GM21367 (cell line): ENCODE results near the gene HPCAL1.
A peak's percentile ranks its signal among the peaks of the same experiment; 100 is the strongest.
"Not testable (repeated sequence)": the region's sequence is repeated elsewhere in the genome, so short reads cannot be mapped to it uniquely, and the experiment has no call there.

Experiments used
- ATAC-seq: cut with Tn5 transposase; IDR thresholded peaks from one replicate; pipeline ENCODE4 v1.9.1; 2021; ENCODE audit not compliant: unreplicated experiment

HPCAL1 gene

GRCh38 chr2:10435820-10436204 lies 133.1 kb downstream of the HPCAL1 start:
- no peak for ATAC-seq

- no peak for ATAC-seq
Measured at GRCh38 chr2:10436583-10437110, 133.9 kb downstream of the HPCAL1 start.

- ATAC-seq: no peak
Measured at GRCh38 chr2:10437806-10438205, 135.1 kb downstream of the HPCAL1 start.

GRCh38 chr2:10438688-10439087 lies 136.0 kb downstream of the HPCAL1 start:
- no peak for ATAC-seq

DNA sequence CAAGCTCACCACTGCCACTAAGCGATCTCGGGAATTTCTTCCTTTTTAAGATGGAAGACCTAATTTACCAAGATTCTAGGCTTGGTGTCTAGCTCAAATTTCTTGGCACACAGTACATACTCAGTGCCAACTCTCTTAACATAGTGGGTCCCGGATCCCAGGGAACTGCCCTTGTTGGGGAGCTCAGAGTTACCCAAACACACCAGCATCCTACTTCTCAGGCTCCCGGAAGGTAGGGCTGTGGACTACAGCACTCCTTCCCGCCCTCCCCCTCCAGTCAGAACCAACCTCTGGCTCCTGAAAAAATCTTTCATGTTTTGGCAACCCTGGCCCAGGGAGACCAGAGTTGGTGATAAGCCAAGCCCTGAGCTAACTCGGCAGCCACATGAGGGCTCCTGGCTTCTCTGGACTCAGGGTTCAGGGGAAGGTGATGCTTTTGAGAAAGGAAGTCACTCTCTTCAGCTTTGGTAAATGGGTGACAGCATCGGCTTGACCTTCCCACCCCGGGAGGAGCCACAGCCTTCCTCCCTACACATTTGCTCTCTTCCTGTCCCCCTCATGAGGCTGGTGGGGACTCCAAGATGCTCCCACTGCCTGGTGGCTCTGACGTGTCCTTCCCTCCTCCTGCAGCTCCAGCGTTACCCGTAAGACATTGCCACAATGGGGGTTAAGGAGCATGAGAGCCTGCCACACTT lies 136.6 kb downstream of the HPCAL1 start:
- no peak for ATAC-seq

- ATAC-seq: no peak
Measured at GRCh38 chr2:10439971-10440370, 137.3 kb downstream of the HPCAL1 start.

GRCh38 chr2:10440736-10441135 lies 138.0 kb downstream of the HPCAL1 start:
- no peak for ATAC-seq

DNA sequence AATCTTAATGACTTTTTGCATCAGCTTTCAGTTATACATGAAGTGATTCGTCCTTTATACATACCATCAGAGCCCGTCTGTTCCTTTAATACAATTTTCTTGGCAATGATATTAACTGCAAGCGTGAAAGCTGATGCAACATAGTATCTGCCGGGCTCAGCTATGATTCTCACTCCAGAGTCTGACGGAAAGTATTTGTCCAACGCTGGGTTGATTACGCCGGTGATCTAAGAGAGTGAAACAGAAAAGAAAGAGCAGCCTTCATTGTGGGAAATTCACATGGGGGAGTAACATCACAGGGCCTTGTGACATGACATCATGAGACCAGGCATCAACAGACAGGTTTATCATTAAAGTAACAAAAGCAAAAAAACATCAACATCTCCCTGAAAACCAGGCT lies 139.2 kb downstream of the HPCAL1 start:
- no peak for ATAC-seq

- ATAC-seq: not testable (repeated sequence)
Measured at GRCh38 chr2:10442469-10443126, 139.9 kb downstream of the HPCAL1 start.

GRCh38 chr2:10444463-10444862 lies 141.8 kb downstream of the HPCAL1 start:
- ATAC-seq: no peak

- no peak for ATAC-seq
Measured at GRCh38 chr2:10446631-10447030, 143.9 kb downstream of the HPCAL1 start.

DNA sequence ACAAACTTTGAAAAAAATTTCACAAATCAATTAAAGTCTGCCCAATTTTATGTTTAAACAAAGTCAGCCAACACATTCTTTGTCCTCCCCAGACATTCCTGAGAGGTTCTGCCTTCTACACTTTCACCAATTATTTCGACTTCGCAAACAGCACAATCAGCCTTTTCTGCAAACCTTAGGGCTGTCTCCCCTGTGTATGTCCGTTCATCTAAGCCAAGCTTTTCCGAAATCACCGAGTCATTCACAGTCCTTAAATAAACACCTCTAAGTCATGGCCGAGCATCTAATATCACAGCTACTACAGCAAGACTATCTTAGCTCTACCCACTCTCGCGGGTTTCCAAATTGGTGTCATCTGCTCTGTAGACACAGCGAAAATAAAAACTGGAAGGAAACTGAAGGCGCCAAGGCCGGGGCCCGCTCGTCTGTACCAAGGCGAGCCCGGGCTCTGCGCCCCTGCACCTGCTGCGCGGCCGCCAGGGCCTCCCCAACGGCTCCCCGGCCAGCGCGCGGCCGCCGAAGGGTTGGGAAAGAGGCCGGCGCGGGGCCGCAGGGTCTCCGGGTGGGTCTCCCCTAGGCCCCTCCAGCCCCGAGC lies 144.7 kb downstream of the HPCAL1 start:
- ATAC-seq: peak; percentile 23

GRCh38 chr2:10447895-10448575 lies 145.3 kb downstream of the HPCAL1 start, which contains the start of gene ODC1:
Gene ODC1 (minus strand): TSS chr2:10448327. CDS start chr2:10445032, 3,295 bp downstream.
- peak; percentile 49 for ATAC-seq

DNA sequence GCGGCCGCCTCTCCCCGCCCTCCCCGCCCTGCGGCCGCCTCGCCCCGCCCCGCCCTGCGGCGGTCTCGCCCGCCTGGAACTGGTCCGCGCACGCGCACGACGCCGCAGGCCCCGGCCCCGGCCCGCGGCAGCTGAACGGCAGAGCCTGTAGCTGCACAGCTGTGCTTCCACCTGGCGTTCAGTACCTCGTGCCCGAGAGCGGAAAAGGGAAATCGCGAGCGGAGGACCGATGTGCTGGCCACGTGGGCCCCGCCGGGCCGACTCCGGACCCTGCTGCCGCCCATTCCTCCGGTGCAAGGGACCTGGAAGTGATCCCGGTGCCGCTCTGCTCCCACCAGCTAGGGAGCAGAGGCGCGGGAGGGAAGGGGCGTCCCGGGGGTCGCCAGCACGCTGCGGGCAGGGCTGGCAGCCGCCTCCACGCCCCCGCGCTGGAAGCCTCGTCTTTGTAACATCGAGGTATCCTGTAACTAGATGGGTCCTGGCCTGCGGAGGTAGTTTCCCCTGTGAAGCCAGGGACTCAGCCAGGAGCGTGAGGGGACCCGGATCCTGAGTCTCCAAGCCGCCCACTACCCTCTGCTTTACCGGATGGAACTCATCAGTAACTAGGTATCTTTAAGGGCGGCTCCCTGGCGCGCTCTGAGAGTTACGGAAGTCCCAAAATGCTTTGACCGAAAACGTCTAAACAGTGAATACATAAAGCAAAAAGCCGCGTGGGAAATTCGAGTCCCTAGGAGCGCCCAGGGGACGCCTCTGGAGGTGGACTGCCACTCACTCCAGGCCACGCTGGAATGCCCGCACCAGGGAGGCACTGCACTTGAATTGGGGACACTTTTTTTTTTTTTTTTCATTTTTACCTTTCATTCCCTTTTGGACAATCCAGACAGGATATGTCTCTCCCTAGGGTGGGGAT lies 146.1 kb downstream of the HPCAL1 start:
- ATAC-seq: peak; percentile 56

- ATAC-seq: no peak
Measured at GRCh38 chr2:10449486-10449831, 146.8 kb downstream of the HPCAL1 start.

DNA sequence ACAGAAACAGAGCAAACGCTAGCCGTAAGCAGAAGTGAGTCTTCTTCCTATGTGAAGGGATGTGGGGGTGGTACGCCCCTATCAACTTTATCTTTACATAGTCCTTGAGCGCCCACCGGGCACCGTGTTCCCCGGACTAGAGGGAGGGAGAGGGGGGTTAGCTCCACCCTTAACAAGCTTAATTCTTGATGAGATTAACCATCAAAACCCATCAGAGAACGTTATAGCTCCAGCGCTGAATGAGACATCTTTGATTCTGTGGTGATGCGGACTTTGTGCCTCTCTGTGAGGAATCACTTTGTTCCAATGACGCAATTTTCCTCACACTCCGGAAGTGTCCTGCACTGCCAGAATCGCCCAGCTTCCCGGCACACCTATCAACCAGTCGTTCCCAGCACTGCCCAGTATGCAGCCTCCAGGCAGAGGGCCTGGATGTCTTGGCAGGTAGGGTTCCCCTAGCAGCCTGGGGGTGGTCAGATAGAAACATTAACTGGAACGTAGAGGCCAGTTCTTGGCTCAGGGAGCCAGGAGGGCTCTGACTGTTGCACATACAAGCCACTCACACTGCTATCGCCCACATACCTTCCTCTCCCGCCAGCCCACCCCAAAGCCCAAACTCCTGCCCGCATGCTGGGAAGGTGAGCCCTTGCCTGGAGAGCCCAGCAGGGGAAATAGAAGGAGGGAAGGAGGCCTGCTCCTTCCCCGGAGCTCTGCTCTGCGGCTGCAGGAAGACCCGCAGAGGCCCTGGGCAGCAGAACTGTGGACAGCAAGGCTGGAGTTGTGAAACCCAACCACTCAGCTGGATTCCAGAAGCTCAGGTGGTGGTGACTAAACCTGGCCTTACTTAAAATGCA lies 147.4 kb downstream of the HPCAL1 start:
- no peak for ATAC-seq

DNA sequence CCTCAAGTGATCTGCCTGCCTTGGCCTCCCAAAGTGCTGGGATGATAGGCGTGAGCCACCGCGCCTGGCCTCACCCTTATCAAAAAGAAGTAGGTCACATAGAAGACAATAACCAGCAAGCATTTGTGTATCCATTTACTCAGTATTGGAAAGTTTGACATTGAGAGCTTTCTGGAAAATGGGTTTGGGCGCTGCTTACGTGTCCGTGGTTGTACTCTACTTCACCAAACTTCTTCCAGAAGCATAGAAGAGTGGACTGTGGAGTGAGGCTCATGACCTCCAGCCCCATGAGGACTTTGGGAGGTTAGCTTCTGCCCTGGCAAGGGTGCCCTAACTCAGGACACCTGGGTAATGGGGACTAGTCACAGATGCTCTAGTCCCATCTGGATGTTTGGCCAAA lies 149.1 kb downstream of the HPCAL1 start:
- no peak for ATAC-seq

GRCh38 chr2:10452312-10452711 lies 149.6 kb downstream of the HPCAL1 start:
- no peak for ATAC-seq
